HepG2 (cell line): Measurements from ENCODE around the gene C11orf68. TPM values are rescaled to one million over a fixed set of nuclear protein-coding genes. Genes with fewer than 3 reads are reported as not detected.

Source experiments
- ATF5 ChIP-seq: sonication (generic); formaldehyde crosslinking; IDR thresholded peaks from 2 replicates; pipeline ENCODE4 v1.4.0; 2020; ENCODE audit warnings: mild to moderate bottlenecking, low read depth, missing genetic modification reagents
- CBFB ChIP-seq: sonication (generic); formaldehyde crosslinking; IDR thresholded peaks from 2 replicates; pipeline ENCODE4 v1.4.0; 2020; ENCODE audit warnings: missing genetic modification reagents
- GFI1 ChIP-seq: sonication (generic); formaldehyde crosslinking; IDR thresholded peaks from 2 replicates; pipeline ENCODE4 v1.5.0; 2020; ENCODE audit warnings: missing genetic modification reagents, mild to moderate bottlenecking, borderline replicate concordance
- IRF2 ChIP-seq: IDR thresholded peaks from 2 replicates; pipeline ENCODE4 v1.6.1; 2018; ENCODE audit warnings: missing genetic modification reagents, missing compliant biosample characterization
- MED1 ChIP-seq: sonication (generic); formaldehyde crosslinking; IDR thresholded peaks from 2 replicates; pipeline ENCODE4 v1.4.0; 2020; ENCODE audit warnings: missing genetic modification reagents
- SPEN ChIP-seq: sonication (generic); formaldehyde crosslinking; IDR thresholded peaks from 2 replicates; pipeline ENCODE4 v1.5.1; 2020; ENCODE audit warnings: low read depth, mild to moderate bottlenecking, missing genetic modification reagents
- TEAD2 ChIP-seq: sonication (generic); formaldehyde crosslinking; IDR thresholded peaks from 2 replicates; pipeline ENCODE4 v1.9.0; 2021; ENCODE audit warnings: missing genetic modification reagents
- THAP8 ChIP-seq: sonication (generic); formaldehyde crosslinking; IDR thresholded peaks from 2 replicates; pipeline ENCODE4 v1.5.1; 2020; ENCODE audit warnings: missing genetic modification reagents, mild to moderate bottlenecking, borderline replicate concordance
- THYN1 ChIP-seq: sonication (generic); formaldehyde crosslinking; IDR thresholded peaks from 2 replicates; pipeline ENCODE4 v1.8.1; 2023; ENCODE audit warnings: low read depth, mild to moderate bottlenecking, moderate library complexity, missing genetic modification reagents, borderline replicate concordance
- ZNF10 ChIP-seq: sonication (generic); formaldehyde crosslinking; IDR thresholded peaks from 2 replicates; pipeline ENCODE4 v1.4.0; 2020; ENCODE audit warnings: mild to moderate bottlenecking, low read depth, missing genetic modification reagents, borderline replicate concordance
- ZNF501 ChIP-seq: sonication (generic); formaldehyde crosslinking; IDR thresholded peaks from 2 replicates; pipeline ENCODE4 v1.5.1; 2020; ENCODE audit warnings: mild to moderate bottlenecking, moderate library complexity, missing genetic modification reagents
- ZNF605 ChIP-seq: sonication (generic); formaldehyde crosslinking; IDR thresholded peaks from 2 replicates; pipeline ENCODE4 v1.8.0; 2022; ENCODE audit warnings: mild to moderate bottlenecking, missing genetic modification reagents
- ZNF644 ChIP-seq: IDR thresholded peaks from 2 replicates; pipeline ENCODE4 v1.6.1; 2016; ENCODE audit warnings: low read depth
- ZNF761 ChIP-seq: sonication (generic); formaldehyde crosslinking; conservative IDR thresholded peaks from 2 replicates; pipeline ENCODE4 v1.4.0; 2020; ENCODE audit warnings: mild to moderate bottlenecking, missing genetic modification reagents
- ZNF790 ChIP-seq: sonication (generic); formaldehyde crosslinking; IDR thresholded peaks from 2 replicates; pipeline ENCODE4 v1.8.0; 2022; ENCODE audit warnings: missing genetic modification reagents, mild to moderate bottlenecking, borderline replicate concordance
- polyA plus RNA-seq, 8 experiments: library from polyadenylated mRNA; depleted of rRNA in 3 of 8; stranded (reverse) in 7 of 8; unstranded in 1 of 8; fragments of >200 nt; fragmentation: Illumina TruSeq in 4 of 8; extraction: Trizol in 4 of 8; gene quantifications; 2 replicates each; pipeline versions ENCODE4 v1.2.1 to v1.2.3, GENCODE V29; 2011 to 2016; ENCODE audit warnings: low read depth in 4 of 8, missing spikeins in 1 of 8, mixed read lengths in 1 of 8; ENCODE audit not compliant: insufficient read depth in 1 of 8
- total RNA-seq, 5 experiments: library from RNA; depleted of rRNA; stranded (reverse); fragments of >200 nt; fragmentation: Illumina TruSeq; extraction: Trizol; gene quantifications; 2 replicates each; pipeline ENCODE4 v1.2.3, GENCODE V29; 2016; ENCODE audit warnings: low read depth in 1 of 5
- TF ChIP-seq, protein P1 (sequence below): sonication (generic); formaldehyde crosslinking; IDR thresholded peaks from 2 replicates; pipeline ENCODE4 v1.4.0; 2020; ENCODE audit warnings: missing genetic modification reagents
- TF ChIP-seq, protein P2 (sequence below): IDR thresholded peaks from 2 replicates; pipeline ENCODE4 v1.6.1; 2012; ENCODE audit warnings: low read depth, low read length, improper control_type of control experiment
- TF ChIP-seq, protein P3 (sequence below): sonication (generic); formaldehyde crosslinking; IDR thresholded peaks from 2 replicates; pipeline ENCODE4 v1.9.0; 2022; ENCODE audit warnings: missing genetic modification reagents, mild to moderate bottlenecking, borderline replicate concordance
- TF ChIP-seq, protein P4 (sequence below): sonication (generic); formaldehyde crosslinking; IDR thresholded peaks from 2 replicates; pipeline ENCODE4 v1.4.0; 2020; ENCODE audit warnings: mild to moderate bottlenecking, missing genetic modification reagents

Gene C11orf68
- total and polyA plus RNA-seq, 2 of the 13 experiments (the other 11 are each of a cell fraction or from before 2014, with no cell fraction given) = 8.4 to 28.3 TPM

DNA sequence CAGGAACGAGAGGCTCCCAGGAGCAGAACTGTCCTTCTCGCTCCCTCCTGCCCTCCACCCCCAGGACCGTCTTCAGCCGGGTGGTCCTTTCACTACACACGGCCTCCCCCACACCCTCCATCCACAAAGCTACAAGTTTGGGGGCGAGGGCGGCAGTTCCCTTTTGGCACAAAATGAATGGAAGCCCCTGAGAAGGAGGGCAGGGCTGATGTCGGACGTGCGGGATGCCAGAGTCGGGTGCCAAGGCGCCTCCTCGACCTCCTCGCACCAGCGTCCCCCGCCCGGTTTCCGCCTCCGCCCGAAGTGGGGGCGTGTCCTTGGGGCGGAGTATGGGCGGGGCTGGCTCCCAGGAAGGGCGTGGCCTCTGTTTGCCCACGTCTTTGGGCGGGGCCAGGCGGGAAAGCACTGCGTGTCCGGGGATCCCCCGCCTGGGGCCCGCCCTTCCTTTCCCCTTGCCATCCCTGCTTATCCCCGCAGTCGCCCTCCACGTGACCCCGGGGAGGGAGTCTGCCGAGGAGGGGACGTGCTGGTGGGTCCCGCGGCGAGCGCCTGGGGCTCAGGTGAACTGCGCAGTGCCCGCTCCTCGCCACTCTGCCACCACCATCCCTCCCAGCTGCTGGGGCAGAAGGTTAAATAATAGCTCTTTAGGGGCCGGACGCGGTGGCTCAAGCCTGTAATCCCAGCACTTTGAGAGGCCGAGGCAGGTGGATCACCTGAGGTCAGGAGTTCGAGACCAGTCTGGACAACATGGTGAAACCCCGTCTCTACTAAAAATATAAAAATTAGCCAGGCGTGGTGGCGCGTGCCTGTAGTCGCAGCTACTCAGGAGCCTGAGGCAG, 45.3 kb downstream of the C11orf68 start (continued):
- TF ChIP-seq ZNF761 (CRISPR knock-in tag) (no peak), ZNF10 (CRISPR knock-in tag) (no peak), ZNF501 (peak; percentile 69), IRF2 (CRISPR knock-in tag) (no peak), SPEN (CRISPR knock-in tag) (peak; percentile 55; the same call in 1 of the 2 replicates), ZNF605 (CRISPR knock-in tag) (peak; percentile 27; the same call in 1 of the 2 replicates), TEAD2 (CRISPR knock-in tag) (no peak), ZNF790 (no peak), GFI1 (CRISPR knock-in tag) (no peak), THYN1 (CRISPR knock-in tag) (no peak), THAP8 (CRISPR knock-in tag) (no peak), ATF5 (CRISPR knock-in tag) (no peak), MED1 (CRISPR knock-in tag) (peak; percentile 44), ZNF644 (CRISPR knock-in tag) (no peak), CBFB (CRISPR knock-in tag) (no peak)
- TF ChIP-seq, protein P1, sequence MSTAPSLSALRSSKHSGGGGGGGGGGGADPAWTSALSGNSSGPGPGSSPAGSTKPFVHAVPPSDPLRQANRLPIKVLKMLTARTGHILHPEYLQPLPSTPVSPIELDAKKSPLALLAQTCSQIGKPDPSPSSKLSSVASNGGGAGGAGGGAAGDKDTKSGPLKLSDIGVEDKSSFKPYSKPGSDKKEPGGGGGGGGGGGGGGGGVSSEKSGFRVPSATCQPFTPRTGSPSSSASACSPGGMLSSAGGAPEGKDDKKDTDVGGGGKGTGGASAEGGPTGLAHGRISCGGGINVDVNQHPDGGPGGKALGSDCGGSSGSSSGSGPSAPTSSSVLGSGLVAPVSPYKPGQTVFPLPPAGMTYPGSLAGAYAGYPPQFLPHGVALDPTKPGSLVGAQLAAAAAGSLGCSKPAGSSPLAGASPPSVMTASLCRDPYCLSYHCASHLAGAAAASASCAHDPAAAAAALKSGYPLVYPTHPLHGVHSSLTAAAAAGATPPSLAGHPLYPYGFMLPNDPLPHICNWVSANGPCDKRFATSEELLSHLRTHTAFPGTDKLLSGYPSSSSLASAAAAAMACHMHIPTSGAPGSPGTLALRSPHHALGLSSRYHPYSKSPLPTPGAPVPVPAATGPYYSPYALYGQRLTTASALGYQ (CRISPR knock-in tag) = no peak
- TF ChIP-seq, protein P2, sequence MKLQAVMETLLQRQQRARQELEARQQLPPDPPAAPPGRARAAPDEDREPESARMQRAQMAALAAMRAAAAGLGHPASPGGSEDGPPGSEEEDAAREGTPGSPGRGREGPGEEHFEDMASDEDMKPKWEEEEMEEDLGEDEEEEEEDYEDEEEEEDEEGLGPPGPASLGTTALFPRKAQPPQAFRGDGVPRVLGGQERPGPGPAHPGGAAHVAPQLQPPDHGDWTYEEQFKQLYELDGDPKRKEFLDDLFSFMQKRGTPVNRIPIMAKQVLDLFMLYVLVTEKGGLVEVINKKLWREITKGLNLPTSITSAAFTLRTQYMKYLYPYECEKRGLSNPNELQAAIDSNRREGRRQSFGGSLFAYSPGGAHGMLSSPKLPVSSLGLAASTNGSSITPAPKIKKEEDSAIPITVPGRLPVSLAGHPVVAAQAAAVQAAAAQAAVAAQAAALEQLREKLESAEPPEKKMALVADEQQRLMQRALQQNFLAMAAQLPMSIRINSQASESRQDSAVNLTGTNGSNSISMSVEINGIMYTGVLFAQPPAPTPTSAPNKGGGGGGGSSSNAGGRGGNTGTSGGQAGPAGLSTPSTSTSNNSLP = no peak
- TF ChIP-seq, protein P3, sequence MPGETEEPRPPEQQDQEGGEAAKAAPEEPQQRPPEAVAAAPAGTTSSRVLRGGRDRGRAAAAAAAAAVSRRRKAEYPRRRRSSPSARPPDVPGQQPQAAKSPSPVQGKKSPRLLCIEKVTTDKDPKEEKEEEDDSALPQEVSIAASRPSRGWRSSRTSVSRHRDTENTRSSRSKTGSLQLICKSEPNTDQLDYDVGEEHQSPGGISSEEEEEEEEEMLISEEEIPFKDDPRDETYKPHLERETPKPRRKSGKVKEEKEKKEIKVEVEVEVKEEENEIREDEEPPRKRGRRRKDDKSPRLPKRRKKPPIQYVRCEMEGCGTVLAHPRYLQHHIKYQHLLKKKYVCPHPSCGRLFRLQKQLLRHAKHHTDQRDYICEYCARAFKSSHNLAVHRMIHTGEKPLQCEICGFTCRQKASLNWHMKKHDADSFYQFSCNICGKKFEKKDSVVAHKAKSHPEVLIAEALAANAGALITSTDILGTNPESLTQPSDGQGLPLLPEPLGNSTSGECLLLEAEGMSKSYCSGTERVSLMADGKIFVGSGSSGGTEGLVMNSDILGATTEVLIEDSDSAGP (CRISPR knock-in tag) = peak; percentile 58; the same call in 1 of the 2 replicates
- TF ChIP-seq, protein P4, sequence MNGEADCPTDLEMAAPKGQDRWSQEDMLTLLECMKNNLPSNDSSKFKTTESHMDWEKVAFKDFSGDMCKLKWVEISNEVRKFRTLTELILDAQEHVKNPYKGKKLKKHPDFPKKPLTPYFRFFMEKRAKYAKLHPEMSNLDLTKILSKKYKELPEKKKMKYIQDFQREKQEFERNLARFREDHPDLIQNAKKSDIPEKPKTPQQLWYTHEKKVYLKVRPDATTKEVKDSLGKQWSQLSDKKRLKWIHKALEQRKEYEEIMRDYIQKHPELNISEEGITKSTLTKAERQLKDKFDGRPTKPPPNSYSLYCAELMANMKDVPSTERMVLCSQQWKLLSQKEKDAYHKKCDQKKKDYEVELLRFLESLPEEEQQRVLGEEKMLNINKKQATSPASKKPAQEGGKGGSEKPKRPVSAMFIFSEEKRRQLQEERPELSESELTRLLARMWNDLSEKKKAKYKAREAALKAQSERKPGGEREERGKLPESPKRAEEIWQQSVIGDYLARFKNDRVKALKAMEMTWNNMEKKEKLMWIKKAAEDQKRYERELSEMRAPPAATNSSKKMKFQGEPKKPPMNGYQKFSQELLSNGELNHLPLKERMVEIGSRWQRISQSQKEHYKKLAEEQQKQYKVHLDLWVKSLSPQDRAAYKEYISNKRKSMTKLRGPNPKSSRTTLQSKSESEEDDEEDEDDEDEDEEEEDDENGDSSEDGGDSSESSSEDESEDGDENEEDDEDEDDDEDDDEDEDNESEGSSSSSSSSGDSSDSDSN (CRISPR knock-in tag) = 0 out of 2 replicates have a peak, but pooled peaks have one; percentile 11
